OCI-LY7 (cell line): Measurements from ENCODE around the gene LRRC74B. TPM values are rescaled to one million over a fixed set of nuclear protein-coding genes. Genes with fewer than 3 reads are reported as not detected.
A peak's percentile ranks its signal among the peaks of the same experiment; 100 is the strongest.

Experiments
- BruUV-seq: library from RNA; stranded (reverse); fragments of 400-500 nt; replicated peaks from 2 replicates; lab custom pipeline; 2021; lab: Mats Ljungman, UMichigan
- CTCF ChIA-PET: fragments of 300-600 bp; sonication (Branson Sonifier 250); formaldehyde crosslinking; loops from one replicate; lab custom pipeline; 2022; ENCODE audit warnings: antibody characterized with exemption; ENCODE audit not compliant: unreplicated experiment; lab: Charles Lee
- POLR2A ChIA-PET: fragments of 300-600 bp; sonication (Branson Sonifier 250); formaldehyde crosslinking; loops from one replicate; lab custom pipeline; 2022; ENCODE audit warnings: antibody characterized with exemption; lab: Charles Lee
- DNase-seq: peaks from one replicate; pipeline ENCODE4 v3.0.0-alpha.2; 2015; ENCODE audit warnings: low spot score
- H2AFZ ChIP-seq: fragments of 200-600 bp; sonication (generic), shearing (Covaris generic); 2 replicates; pipeline ENCODE4 v1.6.1; 2014; ENCODE audit warnings: mild to moderate bottlenecking, antibody characterized with exemption, low read length, moderate library complexity
- H3K27ac ChIP-seq: fragments of 200-600 bp; sonication (generic); 2 replicates; pipeline ENCODE4 v1.5.1; 2014; ENCODE audit warnings: mixed run types, low read depth, mild to moderate bottlenecking, moderate library complexity, low read length, inconsistent platforms; ENCODE audit not compliant: poor library complexity, severe bottlenecking
- H3K36me3 ChIP-seq: fragments of 200-600 bp; sonication (generic); 2 replicates; pipeline ENCODE4 v1.6.1; 2014; ENCODE audit warnings: mild to moderate bottlenecking, antibody characterized with exemption, low read length, moderate library complexity, mixed read lengths; ENCODE audit not compliant: insufficient read depth
- H3K4me1 ChIP-seq: fragments of 200-600 bp; sonication (generic); 2 replicates; pipeline ENCODE4 v1.5.1; 2014; ENCODE audit warnings: mild to moderate bottlenecking, low read length; ENCODE audit not compliant: insufficient read depth, poor library complexity, severe bottlenecking
- H3K4me2 ChIP-seq: fragments of 200-600 bp; sonication (generic); 2 replicates; pipeline ENCODE4 v1.6.1; 2014; ENCODE audit warnings: mild to moderate bottlenecking, low read length
- H3K4me3 ChIP-seq: fragments of 200-600 bp; sonication (generic); 2 replicates; pipeline ENCODE4 v1.5.1; 2014; ENCODE audit warnings: mild to moderate bottlenecking, low read depth, low read length; ENCODE audit not compliant: poor library complexity, severe bottlenecking
- H3K79me2 ChIP-seq: fragments of 200-600 bp; sonication (generic); 2 replicates; pipeline ENCODE4 v1.6.1; 2016; ENCODE audit warnings: low read depth, mild to moderate bottlenecking, low read length, moderate library complexity, mixed read lengths; ENCODE audit not compliant: insufficient read depth
- H3K9me2 ChIP-seq: fragments of 200-600 bp; sonication (generic); 2 replicates; pipeline ENCODE4 v1.6.1; 2016; ENCODE audit warnings: mild to moderate bottlenecking, low read length, mixed read lengths; ENCODE audit not compliant: insufficient read depth
- H3K9me3 ChIP-seq: fragments of 200-600 bp; sonication (generic); 2 replicates; pipeline ENCODE4 v1.6.1; 2014; ENCODE audit warnings: mild to moderate bottlenecking, mixed run types, low read length, mixed read lengths
- H4K20me1 ChIP-seq: fragments of 200-600 bp; sonication (generic); 2 replicates; pipeline ENCODE4 v1.6.1; 2014; ENCODE audit warnings: mild to moderate bottlenecking, antibody characterized with exemption, low read length, moderate library complexity, mixed read lengths; ENCODE audit not compliant: insufficient read depth
- CTCF ChIP-seq: fragments of 200-600 bp; sonication (generic); conservative IDR thresholded peaks from 2 replicates; pipeline ENCODE4 v1.5.1; 2014; ENCODE audit warnings: mild to moderate bottlenecking, antibody characterized with exemption, low read length, moderate library complexity, mixed read lengths
- EZH2phosphoT487 ChIP-seq: fragments of 200-600 bp; sonication (generic); IDR thresholded peaks from 2 replicates; pipeline ENCODE4 v1.6.1; 2018; ENCODE audit warnings: low read depth, borderline replicate concordance, mild to moderate bottlenecking, mixed run types, antibody characterized with exemption, low read length, moderate library complexity, mixed read lengths
- intact Hi-C: fragments of 100-400 bp; cut with micrococcal nuclease; formaldehyde crosslinking; loops from one replicate; pipeline ENCODE4 v1.10.0; 2022; ENCODE audit not compliant: unreplicated experiment
- total RNA-seq, 2 experiments: library from RNA; depleted of rRNA in 1 of 2; stranded (reverse); fragments of >200 nt in 1 of 2; shearing (Covaris generic) in 1 of 2; gene quantifications; 2 replicates each; pipeline ENCODE4 v1.2.3, GENCODE V29; 2014 to 2022

Gene LRRC74B
- total RNA-seq, 2 experiments from 2014 or later = not detected

- H3K36me3 ChIP-seq = no peaks in the 10 kb centered on the region
- H3K4me1 ChIP-seq = peaks cover 14% of the 10 kb centered on the region
- H3K9me3 ChIP-seq = no peaks in the 10 kb centered on the region
- DNase-seq = peak; percentile 62
- H3K4me3 ChIP-seq = no peak overlapping the region
- no peak for TF ChIP-seq CTCF
- TF ChIP-seq EZH2phosphoT487 = no peak
- ChIA-PET CTCF (no interaction called here), POLR2A (interaction anchor here (0.5 kb wide), 1 partner anchor 64 kb away, joined by 3 read pairs; no protein-coding TSS in a partner anchor)
- no peak overlapping the region for H3K27ac ChIP-seq
- H2AFZ ChIP-seq = no peak overlapping the region
- intact Hi-C loops = loop anchor here (10.0 kb wide), 1 partner anchor 155 kb away; the partner anchor contains the start of genes PI4KA and SNAP29
- H3K9me2 ChIP-seq = no peaks in the 10 kb centered on the region
- no peaks in the 10 kb centered on the region for H3K79me2 ChIP-seq
- no TSS peak for BruUV-seq
- H3K4me2 ChIP-seq = no peak overlapping the region
- no peaks in the 10 kb centered on the region for H4K20me1 ChIP-seq
Observed at GRCh38 chr22:21009638-21010425, 35.9 kb upstream of the LRRC74B start.

DNA sequence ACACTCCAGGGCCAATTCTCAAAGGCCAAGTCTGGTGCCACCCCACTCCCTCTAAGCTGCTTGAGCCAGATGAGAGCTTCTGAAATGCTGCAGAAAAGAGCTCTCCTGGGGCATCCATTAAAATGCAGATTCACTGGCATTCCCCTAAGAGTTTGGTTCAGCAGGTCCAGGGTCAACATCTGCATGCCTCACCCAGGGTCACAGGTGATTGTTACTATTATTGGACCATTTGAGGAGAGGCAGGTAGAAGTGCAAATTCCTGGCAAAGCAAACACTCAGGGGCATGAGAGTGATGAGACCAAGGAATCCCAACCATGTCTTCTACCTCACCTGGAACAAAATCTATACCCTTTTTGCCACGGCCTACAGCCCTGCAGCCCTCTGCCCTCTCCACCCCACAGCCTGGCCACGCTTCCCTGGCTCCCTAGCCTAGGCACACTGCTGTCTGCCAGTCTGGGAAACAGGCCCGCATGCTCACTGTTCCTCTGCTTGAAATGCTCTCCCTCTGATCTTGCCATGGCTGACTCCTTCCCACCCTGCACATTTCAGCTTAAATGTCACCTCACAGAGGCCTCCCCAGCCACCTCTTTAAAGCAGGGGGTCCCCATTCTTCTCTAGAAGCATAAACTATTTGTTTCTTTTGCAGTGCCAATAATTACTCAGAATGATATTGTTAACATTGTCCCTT is 35.2 kb upstream of the LRRC74B start:
- Histone ChIP-seq H3K4me2 (no peak overlapping the region), H3K4me1 (peaks cover 15% of the 10 kb centered on the region), H4K20me1 (no peaks in the 10 kb centered on the region), H3K27ac (no peak overlapping the region), H3K4me3 (no peak overlapping the region), H3K9me3 (no peaks in the 10 kb centered on the region), H3K9me2 (no peaks in the 10 kb centered on the region), H3K36me3 (no peaks in the 10 kb centered on the region), H2AFZ (no peak overlapping the region), H3K79me2 (no peaks in the 10 kb centered on the region)
- TF ChIP-seq EZH2phosphoT487 (no peak), CTCF (no peak)
- no peak for DNase-seq
- ChIA-PET POLR2A (no interaction called here), CTCF (no interaction called here)
- intact Hi-C loops = no loop called here
- no TSS peak for BruUV-seq
